ENCODE results near the gene LXN.

GRCh38 chr3:158644345-158644908 lies 28.0 kb downstream of the LXN start, which contains the start of gene GFM1:
- TF ChIP-seq EZH2 (IDR thresholded peaks at IDR 0.05; ENCODE audit: insufficient read depth, poor library complexity, severe bottlenecking) (no peak), EZH2phosphoT487 (IDR thresholded peaks at IDR 0.05; ENCODE audit: insufficient read depth, low read depth) (no peak)

All from GM23248 (cell line).